ENCODE results near the gene MYO15A.

GRCh38 chr17:18195246-18195645 is 86.7 kb downstream of the MYO15A start:
- no peak for TF ChIP-seq REST (IDR thresholded peaks at IDR 0.05; ENCODE audit: insufficient read depth in 1 of 2, low read depth in 2 of 2, low read length in 2 of 2)
- TF ChIP-seq POLR2AphosphoS5 (IDR thresholded peaks at IDR 0.05; ENCODE audit: low read depth, low read length), result no peak
- TF ChIP-seq SIN3A (IDR thresholded peaks at IDR 0.05; ENCODE audit: borderline replicate concordance, insufficient read depth, low read length), result no peak
- TF ChIP-seq TAF1 (IDR thresholded peaks at IDR 0.05; ENCODE audit: borderline replicate concordance, insufficient read depth, low read length), result no peak

Data from PFSK-1 (cell line).